PC-3 (cell line): ENCODE measurements around the gene PCDHGB5. TPM values are rescaled to one million over a fixed set of nuclear protein-coding genes. Genes with fewer than 3 reads are reported as not detected.
"Not testable (repeated sequence)": the region's sequence is repeated elsewhere in the genome, so short reads cannot be mapped to it uniquely, and the experiment has no call there.

ENCODE experiments used
- ATAC-seq: fragments of 200-7000 bp; cut with Tn5 transposase; 2 replicates; pipeline ENCODE4 v1.9.1; 2020; ENCODE audit warnings: mild to moderate bottlenecking, moderate library complexity
- BruUV-seq: library from RNA; stranded (reverse); fragments of 400-500 nt; replicated peaks from 2 replicates; lab custom pipeline; 2021; lab: Mats Ljungman, UMichigan
- CTCF ChIA-PET: fragments of 300-600 bp; sonication (Branson Sonifier 250); formaldehyde crosslinking; loops from one replicate; lab custom pipeline; 2022; ENCODE audit warnings: antibody characterized with exemption; lab: Charles Lee
- POLR2A ChIA-PET: fragments of 300-600 bp; sonication (Branson Sonifier 250); formaldehyde crosslinking; loops from one replicate; lab custom pipeline; 2022; ENCODE audit warnings: antibody characterized with exemption; ENCODE audit not compliant: unreplicated experiment; lab: Charles Lee
- DNase-seq: peaks from one replicate; pipeline ENCODE4 v3.0.0-alpha.2; 2015
- H2AFZ ChIP-seq: fragments of 300-600 bp; sonication (generic); 2 replicates; pipeline ENCODE4 v1.6.0; 2016; ENCODE audit warnings: antibody characterized with exemption, low read length
- H3F3A ChIP-seq: fragments of 300-600 bp; sonication (generic); one replicate; pipeline ENCODE4 v1.6.0; 2017; ENCODE audit warnings: antibody characterized with exemption, low read length, control low read depth, mild to moderate bottlenecking; ENCODE audit not compliant: unreplicated experiment
- H3K27ac ChIP-seq: fragments of 300-600 bp; sonication (generic); 2 replicates; pipeline ENCODE4 v1.5.1; 2016; ENCODE audit warnings: mild to moderate bottlenecking, low read length
- H3K27me3 ChIP-seq: fragments of 300-600 bp; sonication (generic); 2 replicates; pipeline ENCODE4 v1.6.1; 2016; ENCODE audit warnings: low read length, mixed read lengths
- H3K36me3 ChIP-seq: fragments of 300-600 bp; sonication (generic); 2 replicates; pipeline ENCODE4 v1.6.1; 2016; ENCODE audit warnings: low read depth, mixed run types, low read length, mixed read lengths
- H3K4me1 ChIP-seq: fragments of 300-600 bp; sonication (generic); 2 replicates; pipeline ENCODE4 v1.5.1; 2016; ENCODE audit warnings: low read length; ENCODE audit not compliant: insufficient read depth
- H3K4me2 ChIP-seq: fragments of 300-600 bp; sonication (generic); 2 replicates; pipeline ENCODE4 v1.6.0; 2016; ENCODE audit warnings: low read length
- H3K4me3 ChIP-seq: fragments of 300-600 bp; sonication (generic); 2 replicates; pipeline ENCODE4 v1.5.1; 2016; ENCODE audit warnings: mild to moderate bottlenecking, low read length, mixed read lengths
- H3K79me2 ChIP-seq: fragments of 300-600 bp; sonication (generic); 2 replicates; pipeline ENCODE4 v1.6.1; 2017; ENCODE audit warnings: low read length, mixed read lengths
- H3K9ac ChIP-seq: fragments of 300-600 bp; sonication (generic); 2 replicates; pipeline ENCODE4 v1.6.0; 2016; ENCODE audit warnings: mild to moderate bottlenecking, low read length
- H3K9me2 ChIP-seq: fragments of 300-600 bp; sonication (generic); replicated peaks from 2 replicates; pipeline ENCODE4 v1.6.1; 2016; ENCODE audit warnings: mixed run types, low read length, mixed read lengths
- H3K9me3 ChIP-seq: fragments of 300-600 bp; sonication (generic); 2 replicates; pipeline ENCODE4 v1.6.1; 2016; ENCODE audit warnings: low read length, mixed read lengths
- H4K20me1 ChIP-seq: fragments of 300-600 bp; sonication (generic); 2 replicates; pipeline ENCODE4 v1.6.1; 2016; ENCODE audit warnings: low read length, mixed read lengths
- EZH2 ChIP-seq: fragments of 300-600 bp; sonication (generic); IDR thresholded peaks from one replicate; pipeline ENCODE4 v1.6.1; 2017; ENCODE audit warnings: antibody characterized with exemption, mild to moderate bottlenecking, low read length; ENCODE audit not compliant: unreplicated experiment
- EZH2phosphoT487 ChIP-seq: fragments of 300-600 bp; sonication (generic); IDR thresholded peaks from 2 replicates; pipeline ENCODE4 v1.6.1; 2018; ENCODE audit warnings: mild to moderate bottlenecking, antibody characterized with exemption, low read length, borderline replicate concordance
- intact Hi-C: fragments of 100-400 bp; cut with micrococcal nuclease; formaldehyde crosslinking; loops from 2 replicates; pipeline ENCODE4 v1.9.0; 2023
- total RNA-seq: library from RNA; depleted of rRNA; stranded (reverse); fragments of >200 nt; gene quantifications from 2 replicates; pipeline ENCODE4 v1.2.3, GENCODE V29; 2014
- TF ChIP-seq, protein P1 (sequence below): fragments of 300-600 bp; sonication (generic); conservative IDR thresholded peaks from 2 replicates; pipeline ENCODE4 v1.5.1; 2017; ENCODE audit warnings: antibody characterized with exemption, low read depth, mild to moderate bottlenecking, low read length

PCDHGB5 gene
- total RNA-seq, 1 experiment from 2014 or later, result 9.0 TPM

DNA sequence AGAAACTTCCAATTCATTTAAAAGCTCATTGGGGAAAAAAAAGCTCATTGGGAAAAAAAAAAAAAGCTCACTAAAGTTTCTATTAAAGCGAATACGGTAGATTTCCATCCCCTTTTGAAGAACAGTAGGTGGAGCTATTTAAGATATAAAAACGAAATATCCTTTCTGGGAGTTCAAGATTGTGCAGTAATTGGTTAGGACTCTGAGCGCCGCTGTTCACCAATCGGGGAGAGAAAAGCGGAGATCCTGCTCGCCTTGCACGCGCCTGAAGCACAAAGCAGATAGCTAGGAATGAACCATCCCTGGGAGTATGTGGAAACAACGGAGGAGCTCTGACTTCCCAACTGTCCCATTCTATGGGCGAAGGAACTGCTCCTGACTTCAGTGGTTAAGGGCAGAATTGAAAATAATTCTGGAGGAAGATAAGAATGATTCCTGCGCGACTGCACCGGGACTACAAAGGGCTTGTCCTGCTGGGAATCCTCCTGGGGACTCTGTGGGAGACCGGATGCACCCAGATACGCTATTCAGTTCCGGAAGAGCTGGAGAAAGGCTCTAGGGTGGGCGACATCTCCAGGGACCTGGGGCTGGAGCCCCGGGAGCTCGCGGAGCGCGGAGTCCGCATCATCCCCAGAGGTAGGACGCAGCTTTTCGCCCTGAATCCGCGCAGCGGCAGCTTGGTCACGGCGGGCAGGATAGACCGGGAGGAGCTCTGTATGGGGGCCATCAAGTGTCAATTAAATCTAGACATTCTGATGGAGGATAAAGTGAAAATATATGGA lies 32.8 kb downstream of the PCDHGB5 start, which contains the start of gene PCDHGA12:
Gene PCDHGA12, plus strand, starts transcription at position 176 of the 782 bp plus-strand sequence. Its CDS starts 253 bp downstream, at position 429.
- H3K9ac ChIP-seq, result no peak within 1 kb of the TSS
- H3K4me1 ChIP-seq, result no peaks in the 10 kb centered on the region
- H2AFZ ChIP-seq, result no peak within 1 kb of the TSS
- no peaks in the 10 kb centered on the region for H3K36me3 ChIP-seq
- TF ChIP-seq EZH2phosphoT487 (no peak), EZH2 (no peak)
- TF ChIP-seq, protein P1, sequence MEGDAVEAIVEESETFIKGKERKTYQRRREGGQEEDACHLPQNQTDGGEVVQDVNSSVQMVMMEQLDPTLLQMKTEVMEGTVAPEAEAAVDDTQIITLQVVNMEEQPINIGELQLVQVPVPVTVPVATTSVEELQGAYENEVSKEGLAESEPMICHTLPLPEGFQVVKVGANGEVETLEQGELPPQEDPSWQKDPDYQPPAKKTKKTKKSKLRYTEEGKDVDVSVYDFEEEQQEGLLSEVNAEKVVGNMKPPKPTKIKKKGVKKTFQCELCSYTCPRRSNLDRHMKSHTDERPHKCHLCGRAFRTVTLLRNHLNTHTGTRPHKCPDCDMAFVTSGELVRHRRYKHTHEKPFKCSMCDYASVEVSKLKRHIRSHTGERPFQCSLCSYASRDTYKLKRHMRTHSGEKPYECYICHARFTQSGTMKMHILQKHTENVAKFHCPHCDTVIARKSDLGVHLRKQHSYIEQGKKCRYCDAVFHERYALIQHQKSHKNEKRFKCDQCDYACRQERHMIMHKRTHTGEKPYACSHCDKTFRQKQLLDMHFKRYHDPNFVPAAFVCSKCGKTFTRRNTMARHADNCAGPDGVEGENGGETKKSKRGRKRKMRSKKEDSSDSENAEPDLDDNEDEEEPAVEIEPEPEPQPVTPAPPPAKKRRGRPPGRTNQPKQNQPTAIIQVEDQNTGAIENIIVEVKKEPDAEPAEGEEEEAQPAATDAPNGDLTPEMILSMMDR, result no peak
- no peak within 1 kb of the TSS for H3K4me2 ChIP-seq
- H3K4me3 ChIP-seq, result no peak within 1 kb of the TSS
- 0 out of 2 replicates have a peak, but pooled peaks cover 4% of the 10 kb centered on the region for H3K9me3 ChIP-seq
- DNase-seq (no peak), ATAC-seq (no peak)
- ChIA-PET CTCF (no interaction called here), POLR2A (interaction anchor here (0.6 kb wide), 1 partner anchor 42 kb away, joined by 10 read pairs; no protein-coding TSS in a partner anchor)
- no peaks in the 10 kb centered on the region for H4K20me1 ChIP-seq
- no peaks in the 10 kb centered on the region for H3K79me2 ChIP-seq
- no peaks in the 10 kb centered on the region for H3F3A ChIP-seq
- no peak within 1 kb of the TSS for H3K27ac ChIP-seq
- H3K9me2 ChIP-seq, result no peaks in the 10 kb centered on the region
- H3K27me3 ChIP-seq, result no peaks in the 10 kb centered on the region
- intact Hi-C loops, result no loop called here
- BruUV-seq, result no TSS peak

DNA sequence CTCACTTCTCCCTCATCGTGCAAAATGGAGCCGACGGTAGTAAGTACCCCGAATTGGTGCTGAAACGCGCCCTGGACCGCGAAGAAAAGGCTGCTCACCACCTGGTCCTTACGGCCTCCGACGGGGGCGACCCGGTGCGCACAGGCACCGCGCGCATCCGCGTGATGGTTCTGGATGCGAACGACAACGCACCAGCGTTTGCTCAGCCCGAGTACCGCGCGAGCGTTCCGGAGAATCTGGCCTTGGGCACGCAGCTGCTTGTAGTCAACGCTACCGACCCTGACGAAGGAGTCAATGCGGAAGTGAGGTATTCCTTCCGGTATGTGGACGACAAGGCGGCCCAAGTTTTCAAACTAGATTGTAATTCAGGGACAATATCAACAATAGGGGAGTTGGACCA lies 33.5 kb downstream of the PCDHGB5 start:
- ChIA-PET CTCF (no interaction called here), POLR2A (no interaction called here)
- H3K79me2 ChIP-seq, result no peaks in the 10 kb centered on the region
- BruUV-seq, result no TSS peak
- H3K36me3 ChIP-seq, result no peaks in the 10 kb centered on the region
- no peaks in the 10 kb centered on the region for H3F3A ChIP-seq
- ATAC-seq (no peak), DNase-seq (no peak)
- no peaks in the 10 kb centered on the region for H3K4me1 ChIP-seq
- H4K20me1 ChIP-seq, result no peaks in the 10 kb centered on the region
- no peak overlapping the region for H2AFZ ChIP-seq
- H3K4me2 ChIP-seq, result no peak overlapping the region
- H3K9me3 ChIP-seq, result 0 out of 2 replicates have a peak, but pooled peaks cover 4% of the 10 kb centered on the region
- no peaks in the 10 kb centered on the region for H3K27me3 ChIP-seq
- no peak overlapping the region for H3K9ac ChIP-seq
- H3K9me2 ChIP-seq, result no peaks in the 10 kb centered on the region
- H3K4me3 ChIP-seq, result no peak overlapping the region
- no peak overlapping the region for H3K27ac ChIP-seq
- intact Hi-C loops, result no loop called here
- TF ChIP-seq EZH2phosphoT487, result no peak

DNA sequence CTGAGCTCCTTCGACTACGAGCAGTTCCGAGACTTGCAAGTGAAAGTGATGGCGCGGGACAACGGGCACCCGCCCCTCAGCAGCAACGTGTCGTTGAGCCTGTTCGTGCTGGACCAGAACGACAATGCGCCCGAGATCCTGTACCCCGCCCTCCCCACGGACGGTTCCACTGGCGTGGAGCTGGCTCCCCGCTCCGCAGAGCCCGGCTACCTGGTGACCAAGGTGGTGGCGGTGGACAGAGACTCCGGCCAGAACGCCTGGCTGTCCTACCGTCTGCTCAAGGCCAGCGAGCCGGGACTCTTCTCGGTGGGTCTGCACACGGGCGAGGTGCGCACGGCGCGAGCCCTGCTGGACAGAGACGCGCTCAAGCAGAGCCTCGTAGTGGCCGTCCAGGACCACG lies 34.6 kb downstream of the PCDHGB5 start:
- H3K4me1 ChIP-seq, H3K9ac ChIP-seq, H3K9me3 ChIP-seq, H3K4me3 ChIP-seq, H3K36me3 ChIP-seq, H3K79me2 ChIP-seq, ATAC-seq, BruUV-seq, H3K27ac ChIP-seq, DNase-seq, POLR2A ChIA-PET, H2AFZ ChIP-seq, CTCF ChIA-PET, intact Hi-C loops, H3K27me3 ChIP-seq, H3F3A ChIP-seq, H4K20me1 ChIP-seq, H3K9me2 ChIP-seq, H3K4me2 ChIP-seq: not testable (repeated sequence)

DNA sequence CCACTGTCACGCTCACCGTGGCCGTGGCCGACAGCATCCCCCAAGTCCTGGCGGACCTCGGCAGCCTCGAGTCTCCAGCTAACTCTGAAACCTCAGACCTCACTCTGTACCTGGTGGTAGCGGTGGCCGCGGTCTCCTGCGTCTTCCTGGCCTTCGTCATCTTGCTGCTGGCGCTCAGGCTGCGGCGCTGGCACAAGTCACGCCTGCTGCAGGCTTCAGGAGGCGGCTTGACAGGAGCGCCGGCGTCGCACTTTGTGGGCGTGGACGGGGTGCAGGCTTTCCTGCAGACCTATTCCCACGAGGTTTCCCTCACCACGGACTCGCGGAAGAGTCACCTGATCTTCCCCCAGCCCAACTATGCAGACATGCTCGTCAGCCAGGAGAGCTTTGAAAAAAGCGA lies 35.0 kb downstream of the PCDHGB5 start:
- intact Hi-C loops, CTCF ChIA-PET, DNase-seq, H2AFZ ChIP-seq, H3K4me1 ChIP-seq, ATAC-seq, H3K79me2 ChIP-seq, H3K9me3 ChIP-seq, H3K4me3 ChIP-seq, H3K4me2 ChIP-seq, H3K27me3 ChIP-seq, POLR2A ChIA-PET, H3K9me2 ChIP-seq, BruUV-seq, H3K27ac ChIP-seq, H4K20me1 ChIP-seq, H3F3A ChIP-seq, H3K9ac ChIP-seq, H3K36me3 ChIP-seq: not testable (repeated sequence)
